ENCODE measurements around the gene GARS1.

Gene GARS1

GRCh38 chr7:30649717-30650420 lies 55.2 kb downstream of the GARS1 start:
- H3K9me3 ChIP-seq (ENCODE audit: control insufficient read depth, insufficient read depth, low read length): no peaks in the 10 kb centered on the region
- H3K36me3 ChIP-seq (ENCODE audit: insufficient read depth, low read length): no peaks in the 10 kb centered on the region

GRCh38 chr7:30650421-30650808 lies 55.7 kb downstream of the GARS1 start:
- Histone ChIP-seq H3K4me1 (ENCODE audit: insufficient read depth, low read length) (no peaks in the 10 kb centered on the region), H3K36me3 (ENCODE audit: insufficient read depth, low read length) (no peaks in the 10 kb centered on the region), H3K9me3 (ENCODE audit: control insufficient read depth, insufficient read depth, low read length) (no peaks in the 10 kb centered on the region), H3K9ac (ENCODE audit: low read depth, low read length) (no peak overlapping the region)

More at GRCh38 chr7:30649717-30650420, 55.2 kb downstream of the GARS1 start:
- Histone ChIP-seq H3K9ac (ENCODE audit: low read depth, low read length) (no peak overlapping the region), H3K4me1 (ENCODE audit: insufficient read depth, low read length) (no peaks in the 10 kb centered on the region)

DNA sequence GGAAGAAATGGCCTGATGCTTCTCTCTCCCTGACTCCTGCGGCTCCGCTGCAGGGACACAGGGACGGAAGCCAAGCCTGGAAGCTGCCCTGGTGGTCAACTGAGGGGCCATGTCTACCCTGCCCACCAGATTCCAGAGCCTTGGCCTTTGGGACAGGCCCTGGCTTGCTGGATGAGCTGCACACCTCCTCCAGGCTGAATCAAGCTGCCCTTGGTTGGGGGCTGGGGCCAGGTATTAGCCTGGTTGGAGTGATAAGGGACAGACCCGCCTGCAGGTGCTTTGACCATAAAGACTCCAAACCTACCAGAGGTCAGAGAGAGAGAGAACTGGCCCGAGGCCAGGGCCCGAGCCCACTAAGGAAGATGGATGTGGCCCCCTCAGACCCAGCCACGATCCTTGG lies 57.5 kb downstream of the GARS1 start:
- no peaks in the 10 kb centered on the region for H3K9me3 ChIP-seq (ENCODE audit: control insufficient read depth, insufficient read depth, low read length)
- no peak overlapping the region for H3K9ac ChIP-seq (ENCODE audit: low read depth, low read length)
- H3K36me3 ChIP-seq (ENCODE audit: insufficient read depth, low read length): no peaks in the 10 kb centered on the region
- H3K4me1 ChIP-seq (ENCODE audit: insufficient read depth, low read length): no peaks in the 10 kb centered on the region

GRCh38 chr7:30652698-30653641 lies 58.3 kb downstream of the GARS1 start:
- H3K9ac ChIP-seq (ENCODE audit: low read depth, low read length): no peak overlapping the region
- H3K4me1 ChIP-seq (ENCODE audit: insufficient read depth, low read length): no peaks in the 10 kb centered on the region
- no peaks in the 10 kb centered on the region for H3K36me3 ChIP-seq (ENCODE audit: insufficient read depth, low read length)
- H3K9me3 ChIP-seq (ENCODE audit: control insufficient read depth, insufficient read depth, low read length): no peaks in the 10 kb centered on the region

GRCh38 chr7:30654296-30655090 lies 59.8 kb downstream of the GARS1 start:
- H3K36me3 ChIP-seq (ENCODE audit: insufficient read depth, low read length): no peaks in the 10 kb centered on the region
- no peak overlapping the region for H3K9ac ChIP-seq (ENCODE audit: low read depth, low read length)
- no peaks in the 10 kb centered on the region for H3K9me3 ChIP-seq (ENCODE audit: control insufficient read depth, insufficient read depth, low read length)
- no peaks in the 10 kb centered on the region for H3K4me1 ChIP-seq (ENCODE audit: insufficient read depth, low read length)

DNA sequence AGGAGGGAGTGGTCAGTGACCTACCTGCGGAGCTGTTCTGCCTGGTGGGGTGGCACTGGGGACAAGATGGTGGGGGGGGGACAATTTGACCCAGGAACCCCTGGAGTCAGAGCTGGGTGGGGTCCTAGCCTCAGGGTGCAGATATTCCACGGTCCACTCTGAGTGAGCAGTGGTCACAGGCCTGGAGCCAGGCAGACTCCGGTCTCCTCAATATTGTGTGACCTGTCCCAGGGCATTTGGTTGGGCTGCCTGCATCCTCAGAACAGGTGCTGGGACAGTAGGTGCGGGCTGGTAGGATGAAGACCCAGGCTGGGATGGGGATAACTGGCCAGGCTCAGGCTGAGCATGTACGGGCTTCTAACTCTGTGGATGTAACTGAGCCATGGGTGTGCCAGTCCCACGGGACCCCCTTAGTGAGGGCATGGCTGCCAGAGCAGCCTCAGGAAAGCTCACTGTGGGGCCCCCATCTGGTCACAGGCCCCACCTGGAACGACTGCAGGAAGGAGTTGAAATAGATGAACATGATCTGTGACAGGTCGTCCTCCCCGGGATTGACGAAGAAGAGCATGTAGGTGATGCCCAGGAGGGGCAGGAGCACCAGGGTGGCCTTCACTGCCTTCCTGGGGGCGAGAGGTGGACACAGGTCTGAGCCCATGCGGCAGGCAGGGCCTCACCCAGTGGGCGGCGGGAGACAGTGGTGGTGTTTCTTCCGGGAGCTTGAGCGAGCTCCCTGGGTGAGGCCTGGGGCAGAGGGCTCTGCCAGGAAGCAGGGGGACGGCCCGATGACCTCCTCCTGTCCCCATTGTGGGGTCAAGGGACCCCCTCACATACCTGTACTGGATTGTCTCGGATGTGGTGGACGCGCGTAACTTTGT lies 60.7 kb downstream of the GARS1 start:
- H3K36me3 ChIP-seq (ENCODE audit: insufficient read depth, low read length): no peaks in the 10 kb centered on the region
- no peaks in the 10 kb centered on the region for H3K9me3 ChIP-seq (ENCODE audit: control insufficient read depth, insufficient read depth, low read length)
- no peak overlapping the region for H3K9ac ChIP-seq (ENCODE audit: low read depth, low read length)
- H3K4me1 ChIP-seq (ENCODE audit: insufficient read depth, low read length): no peaks in the 10 kb centered on the region

DNA sequence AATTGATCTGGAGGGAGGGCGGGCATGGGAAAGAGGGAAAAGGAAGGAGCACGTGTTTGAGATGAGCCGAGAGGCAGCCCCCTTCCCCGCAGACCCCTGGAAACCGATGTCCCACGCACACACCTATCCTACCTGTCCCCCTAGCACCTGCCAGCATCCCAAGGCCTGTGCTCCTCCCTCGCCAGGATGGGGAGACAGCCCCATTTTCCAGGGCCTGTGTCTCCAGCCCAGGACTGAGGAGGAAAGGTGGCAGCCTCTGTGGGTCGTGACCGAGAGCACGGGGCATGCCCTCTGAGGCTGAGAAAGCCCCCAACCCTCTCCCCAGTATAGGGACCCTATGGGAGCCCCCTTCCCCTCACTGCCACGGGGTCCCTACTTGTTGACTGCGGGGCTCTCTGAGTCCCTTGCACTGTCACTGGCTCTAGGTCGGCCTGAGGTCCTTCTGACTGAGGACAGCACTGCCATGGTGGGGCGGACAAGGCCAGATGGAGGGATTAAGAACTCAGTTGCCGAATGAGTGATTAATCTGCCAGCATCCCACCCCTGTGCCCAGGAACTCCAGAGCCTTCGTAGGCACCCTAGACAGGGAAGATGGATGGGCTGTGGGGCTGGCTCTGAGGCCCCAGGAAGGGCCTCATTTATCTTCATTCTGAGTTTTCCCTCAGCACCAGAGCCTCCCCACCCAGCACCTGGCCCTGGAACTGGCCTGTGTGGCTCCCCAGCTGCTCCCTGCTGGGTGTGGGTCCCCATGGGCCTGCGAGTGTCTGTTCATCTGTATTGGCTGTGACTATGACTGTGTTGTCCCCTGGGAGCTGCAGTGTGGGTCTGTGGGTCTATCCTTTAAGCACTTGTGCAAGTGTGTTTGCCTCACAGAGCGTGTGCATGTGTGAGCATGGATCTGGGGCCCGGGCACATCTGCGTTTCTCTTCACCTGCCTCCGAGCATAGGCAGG lies 61.6 kb downstream of the GARS1 start:
- Histone ChIP-seq H3K9ac (ENCODE audit: low read depth, low read length) (no peak overlapping the region), H3K36me3 (ENCODE audit: insufficient read depth, low read length) (no peaks in the 10 kb centered on the region), H3K9me3 (ENCODE audit: control insufficient read depth, insufficient read depth, low read length) (no peaks in the 10 kb centered on the region), H3K4me1 (ENCODE audit: insufficient read depth, low read length) (no peaks in the 10 kb centered on the region)

DNA sequence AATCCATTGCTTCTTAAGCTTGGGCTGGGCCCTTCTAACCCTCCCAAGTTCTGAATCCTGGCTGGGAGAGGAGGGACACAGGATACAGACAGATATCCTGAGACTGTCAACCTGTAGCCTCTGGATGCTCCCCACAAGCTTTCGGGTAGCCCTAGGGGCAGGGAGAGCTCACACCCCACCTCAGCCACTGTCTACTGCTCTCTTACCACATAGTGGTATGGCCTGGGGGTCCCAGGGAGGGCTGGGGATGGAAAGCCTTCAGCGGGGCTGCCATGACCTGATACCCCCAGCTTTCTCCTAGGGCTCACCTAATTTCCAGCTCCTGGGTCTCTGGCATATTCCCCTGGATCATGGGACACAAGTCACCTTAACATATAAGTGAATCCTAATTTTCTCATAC lies 62.5 kb downstream of the GARS1 start:
- no peak overlapping the region for H3K9ac ChIP-seq (ENCODE audit: low read depth, low read length)
- H3K36me3 ChIP-seq (ENCODE audit: insufficient read depth, low read length): no peaks in the 10 kb centered on the region
- no peaks in the 10 kb centered on the region for H3K4me1 ChIP-seq (ENCODE audit: insufficient read depth, low read length)
- no peaks in the 10 kb centered on the region for H3K9me3 ChIP-seq (ENCODE audit: control insufficient read depth, insufficient read depth, low read length)

DNA sequence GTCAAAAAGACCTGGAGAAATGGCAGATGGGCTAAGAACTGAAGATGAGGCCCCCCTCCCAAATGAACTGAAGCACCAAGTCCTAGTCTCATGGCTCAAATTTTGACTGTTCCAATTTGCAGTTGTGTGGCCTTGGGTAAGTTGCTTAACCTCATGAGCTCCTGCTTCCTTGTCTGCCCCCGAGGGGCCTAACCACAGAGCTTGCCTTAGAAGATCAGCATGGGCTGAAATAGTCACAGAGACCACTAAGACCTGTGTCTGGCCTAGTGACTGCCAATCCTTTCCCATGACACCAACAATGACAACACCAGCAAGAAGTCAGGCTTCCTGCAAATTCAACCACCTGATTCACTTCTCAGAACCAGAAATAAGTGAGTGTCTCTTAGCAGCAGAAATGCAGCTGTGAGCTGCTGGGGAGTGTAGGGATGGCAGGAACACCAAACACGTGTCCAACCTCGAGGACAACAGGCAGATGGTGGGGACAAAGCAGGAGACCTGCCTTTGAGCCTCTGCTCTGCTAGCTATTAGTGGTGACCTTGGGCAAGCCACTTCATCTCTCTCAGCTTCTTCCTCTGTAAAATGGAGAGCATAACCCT lies 63.9 kb downstream of the GARS1 start:
- no peaks in the 10 kb centered on the region for H3K36me3 ChIP-seq (ENCODE audit: insufficient read depth, low read length)
- H3K4me1 ChIP-seq (ENCODE audit: insufficient read depth, low read length): no peaks in the 10 kb centered on the region
- no peaks in the 10 kb centered on the region for H3K9me3 ChIP-seq (ENCODE audit: control insufficient read depth, insufficient read depth, low read length)
- no peak overlapping the region for H3K9ac ChIP-seq (ENCODE audit: low read depth, low read length)

GRCh38 chr7:30659312-30659711 lies 64.6 kb downstream of the GARS1 start:
- no peaks in the 10 kb centered on the region for H3K9me3 ChIP-seq (ENCODE audit: control insufficient read depth, insufficient read depth, low read length)
- no peak overlapping the region for H3K9ac ChIP-seq (ENCODE audit: low read depth, low read length)
- H3K36me3 ChIP-seq (ENCODE audit: insufficient read depth, low read length): no peaks in the 10 kb centered on the region
- no peaks in the 10 kb centered on the region for H3K4me1 ChIP-seq (ENCODE audit: insufficient read depth, low read length)

DNA sequence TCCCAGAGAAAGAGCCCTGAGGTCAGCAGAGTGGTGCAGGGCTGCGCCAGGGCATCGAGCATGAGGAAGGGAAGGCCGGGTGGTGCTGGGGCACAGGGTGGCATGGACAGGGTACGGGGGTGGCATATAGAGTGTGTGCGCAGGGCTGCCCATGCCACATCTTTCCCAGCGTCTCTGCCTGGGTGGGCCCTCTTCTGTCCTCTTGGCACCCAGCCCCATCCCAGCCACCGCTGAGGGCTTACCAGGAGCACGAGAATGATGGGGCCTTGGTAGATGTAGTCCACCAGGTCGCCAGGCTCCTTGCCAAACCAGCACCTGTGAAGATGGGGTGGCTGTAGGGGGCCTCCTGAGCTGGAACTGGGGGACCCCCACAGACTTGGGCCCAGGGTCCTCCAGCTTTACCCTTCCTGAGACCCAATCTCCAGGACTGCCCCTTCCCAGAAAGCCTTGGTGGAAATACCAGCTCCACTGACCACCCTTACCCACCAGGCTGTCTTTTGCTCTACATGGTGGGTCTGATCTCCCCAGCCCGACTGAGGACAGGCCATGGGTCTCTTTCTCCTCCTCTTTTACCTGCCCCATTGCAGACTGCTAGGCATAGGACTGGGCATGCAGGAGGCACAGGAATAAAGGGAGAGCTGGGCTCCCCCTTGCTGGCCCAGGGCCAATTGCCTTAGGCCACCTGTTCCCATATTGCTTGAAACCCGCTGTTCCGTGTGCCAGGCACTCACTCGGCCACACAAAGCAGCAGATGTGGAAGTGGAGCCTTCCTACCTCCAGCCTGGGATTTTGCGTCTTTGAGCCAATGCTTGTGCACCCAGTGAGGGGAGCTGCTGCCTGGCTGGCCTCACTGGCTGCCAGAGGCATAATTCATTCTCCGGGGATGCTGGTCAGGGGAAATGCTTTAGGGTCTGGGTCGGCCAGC lies 65.9 kb downstream of the GARS1 start:
- no peaks in the 10 kb centered on the region for H3K4me1 ChIP-seq (ENCODE audit: insufficient read depth, low read length)
- no peaks in the 10 kb centered on the region for H3K9me3 ChIP-seq (ENCODE audit: control insufficient read depth, insufficient read depth, low read length)
- H3K36me3 ChIP-seq (ENCODE audit: insufficient read depth, low read length): no peaks in the 10 kb centered on the region
- H3K9ac ChIP-seq (ENCODE audit: low read depth, low read length): no peak overlapping the region

- Histone ChIP-seq H3K9ac (ENCODE audit: low read depth, low read length) (no peak overlapping the region), H3K4me1 (ENCODE audit: insufficient read depth, low read length) (no peaks in the 10 kb centered on the region), H3K9me3 (ENCODE audit: control insufficient read depth, insufficient read depth, low read length) (no peaks in the 10 kb centered on the region), H3K36me3 (ENCODE audit: insufficient read depth, low read length) (no peaks in the 10 kb centered on the region)
Observed at GRCh38 chr7:30661926-30662325, 67.2 kb downstream of the GARS1 start.

Data from ES-I3 (cell line).